ENCODE results near the gene CD59. TPM values are rescaled to one million over a fixed set of nuclear protein-coding genes. Genes with fewer than 3 reads are reported as not detected.
"Not testable (repeated sequence)": the region's sequence is repeated elsewhere in the genome, so short reads cannot be mapped to it uniquely, and the experiment has no call there.

CD59 gene
- total and polyA plus RNA-seq, 10 donors: 21.6 to 281 (median 171) TPM

DNA sequence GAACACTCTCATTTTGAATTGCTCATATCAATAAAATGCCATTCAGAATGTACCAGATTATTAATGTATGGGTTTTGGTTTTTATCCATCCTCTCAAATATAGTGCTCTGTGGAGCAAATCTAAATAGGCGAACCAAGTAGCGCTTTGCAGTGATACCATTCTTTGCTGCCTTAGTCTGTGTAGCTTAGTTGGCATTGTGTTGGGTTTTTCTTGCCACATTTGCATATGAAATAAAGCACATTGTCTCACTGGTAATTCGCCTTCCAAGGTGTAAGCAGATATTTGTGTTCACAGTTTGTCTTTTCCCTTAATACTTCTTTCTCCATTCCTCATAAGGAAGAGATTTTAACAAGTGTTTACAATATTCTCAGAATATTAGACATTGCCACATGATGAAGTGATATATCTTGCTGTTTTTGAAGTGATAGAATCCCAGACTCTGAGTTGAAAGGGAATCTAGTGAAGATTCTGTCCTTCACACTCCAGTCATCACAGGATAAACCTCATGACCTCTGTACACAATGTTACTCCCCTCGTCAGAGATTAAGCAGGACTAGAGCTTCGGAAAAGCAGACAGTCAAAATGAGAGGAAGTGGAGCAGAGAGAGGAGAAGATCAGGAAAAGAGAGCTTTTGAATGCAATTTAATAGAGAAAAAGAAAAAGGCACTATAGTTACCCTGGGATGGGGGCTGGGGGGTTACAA is 52.1 kb downstream of the CD59 start:
- Histone ChIP-seq H3K27ac (no peak overlapping the region), H3K4me1 (peaks cover 0 to 5% (median 0%) of the 10 kb centered on the region in 6 donors)

DNA sequence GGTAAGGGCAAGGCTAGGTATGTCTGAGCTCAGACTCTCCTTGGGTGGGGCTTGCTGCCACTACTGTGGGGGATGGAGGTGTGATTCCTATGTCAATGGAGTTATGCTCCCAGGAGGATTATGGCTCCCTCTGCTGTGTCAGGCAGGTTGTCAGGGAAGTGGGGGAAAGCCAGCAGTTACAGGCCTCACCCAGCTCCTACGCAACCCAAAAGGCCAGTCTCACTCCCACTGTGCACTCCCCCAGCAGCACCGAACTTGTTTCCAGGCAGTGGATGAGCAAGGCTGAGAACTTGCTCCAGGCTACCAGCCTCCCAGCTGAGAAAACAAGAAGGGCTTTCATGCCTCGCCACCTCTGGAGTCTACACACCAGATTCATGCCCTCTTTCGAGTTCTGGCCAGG is 53.8 kb downstream of the CD59 start:
- intact Hi-C loops (cut with DNase I; ENCODE audit: low total_unique reads): no loop called here

More for the DNA sequence above, 52.1 kb downstream of the CD59 start:
- 65 to 85% (median 78%) methylated on average over 5 of the region's 5 CpGs for WGBS, 5 donors
- no peaks in the 10 kb centered on the region for H3K36me3 ChIP-seq
- peaks cover 0 to 11% (median 7%) of the 10 kb centered on the region in 8 donors for H3K9me3 ChIP-seq
- DNase-seq: no peak
- intact Hi-C loops (cut with DNase I; ENCODE audit: low total_unique reads): no loop called here
- no peak overlapping the region for H3K4me3 ChIP-seq
- no peak for TF ChIP-seq POLR2A (IDR thresholded peaks at IDR 0.05)
- TF ChIP-seq, protein P1, sequence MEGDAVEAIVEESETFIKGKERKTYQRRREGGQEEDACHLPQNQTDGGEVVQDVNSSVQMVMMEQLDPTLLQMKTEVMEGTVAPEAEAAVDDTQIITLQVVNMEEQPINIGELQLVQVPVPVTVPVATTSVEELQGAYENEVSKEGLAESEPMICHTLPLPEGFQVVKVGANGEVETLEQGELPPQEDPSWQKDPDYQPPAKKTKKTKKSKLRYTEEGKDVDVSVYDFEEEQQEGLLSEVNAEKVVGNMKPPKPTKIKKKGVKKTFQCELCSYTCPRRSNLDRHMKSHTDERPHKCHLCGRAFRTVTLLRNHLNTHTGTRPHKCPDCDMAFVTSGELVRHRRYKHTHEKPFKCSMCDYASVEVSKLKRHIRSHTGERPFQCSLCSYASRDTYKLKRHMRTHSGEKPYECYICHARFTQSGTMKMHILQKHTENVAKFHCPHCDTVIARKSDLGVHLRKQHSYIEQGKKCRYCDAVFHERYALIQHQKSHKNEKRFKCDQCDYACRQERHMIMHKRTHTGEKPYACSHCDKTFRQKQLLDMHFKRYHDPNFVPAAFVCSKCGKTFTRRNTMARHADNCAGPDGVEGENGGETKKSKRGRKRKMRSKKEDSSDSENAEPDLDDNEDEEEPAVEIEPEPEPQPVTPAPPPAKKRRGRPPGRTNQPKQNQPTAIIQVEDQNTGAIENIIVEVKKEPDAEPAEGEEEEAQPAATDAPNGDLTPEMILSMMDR (IDR thresholded peaks at IDR 0.05 in 8 of 11, conservative IDR thresholded peaks at IDR 0.05 in 3 of 11): no peak
- no peak for TF ChIP-seq POLR2AphosphoS5 (IDR thresholded peaks at IDR 0.05)
- H3K27me3 ChIP-seq (replicated peaks in 1 of 7): peaks cover 0 to 34% (median 0%) of the 10 kb centered on the region in 7 donors

DNA sequence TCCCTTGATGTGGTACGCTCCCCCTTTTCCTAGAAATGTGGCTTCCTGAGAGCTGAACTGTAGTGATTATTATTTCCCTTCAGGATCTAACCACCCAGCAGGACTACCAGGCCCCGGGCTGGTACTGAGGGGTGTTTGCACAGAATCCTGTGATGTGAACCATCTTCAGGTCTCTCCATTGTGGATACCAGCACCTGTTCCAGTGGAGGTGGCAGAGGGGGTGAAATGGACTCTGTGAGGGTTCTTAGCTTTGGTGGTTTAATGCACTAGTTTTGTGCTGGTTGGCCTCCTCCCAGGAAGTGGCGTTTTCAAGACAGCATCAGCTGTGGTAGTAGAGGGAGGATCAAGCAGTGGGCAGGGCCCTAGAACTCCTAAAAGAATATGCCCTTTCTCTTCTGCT is 54.2 kb downstream of the CD59 start:
- Histone ChIP-seq H3K36me3 (no peaks in the 10 kb centered on the region), H3K4me1 (no peaks in the 10 kb centered on the region), H3K27me3 (replicated peaks in 1 of 7) (peaks cover 0 to 34% (median 0%) of the 10 kb centered on the region in 7 donors), H3K9me3 (peaks cover 0 to 14% (median 4%) of the 10 kb centered on the region in 8 donors), H3K4me3 (no peak overlapping the region), H3K27ac (no peak overlapping the region)
- TF ChIP-seq POLR2AphosphoS5 (IDR thresholded peaks at IDR 0.05): no peak
- no peak for TF ChIP-seq POLR2A (IDR thresholded peaks at IDR 0.05)
- TF ChIP-seq, protein P1 (IDR thresholded peaks at IDR 0.05 in 8 of 11, conservative IDR thresholded peaks at IDR 0.05 in 3 of 11): no peak
- intact Hi-C loops (cut with DNase I; ENCODE audit: low total_unique reads): no loop called here
- DNase-seq: no peak
- 82 to 95% (median 84%) methylated on average over 3 of the region's 3 CpGs for WGBS, 5 donors

More for the DNA sequence above, 53.8 kb downstream of the CD59 start:
- H3K4me3 ChIP-seq: no peak overlapping the region
- peaks cover 0 to 17% (median 8%) of the 10 kb centered on the region in 8 donors for H3K9me3 ChIP-seq
- WGBS, 5 donors: 83 to 91% (median 89%) methylated on average over 4 of the region's 4 CpGs
- no peaks in the 10 kb centered on the region for H3K4me1 ChIP-seq
- TF ChIP-seq, protein P1 (IDR thresholded peaks at IDR 0.05 in 8 of 11, conservative IDR thresholded peaks at IDR 0.05 in 3 of 11): no peak
- TF ChIP-seq POLR2AphosphoS5 (IDR thresholded peaks at IDR 0.05): no peak
- no peak for TF ChIP-seq POLR2A (IDR thresholded peaks at IDR 0.05)
- no peak overlapping the region for H3K27ac ChIP-seq
- DNase-seq: no peak
- H3K27me3 ChIP-seq (replicated peaks in 1 of 7): peaks cover 0 to 34% (median 0%) of the 10 kb centered on the region in 7 donors
- no peaks in the 10 kb centered on the region for H3K36me3 ChIP-seq

DNA sequence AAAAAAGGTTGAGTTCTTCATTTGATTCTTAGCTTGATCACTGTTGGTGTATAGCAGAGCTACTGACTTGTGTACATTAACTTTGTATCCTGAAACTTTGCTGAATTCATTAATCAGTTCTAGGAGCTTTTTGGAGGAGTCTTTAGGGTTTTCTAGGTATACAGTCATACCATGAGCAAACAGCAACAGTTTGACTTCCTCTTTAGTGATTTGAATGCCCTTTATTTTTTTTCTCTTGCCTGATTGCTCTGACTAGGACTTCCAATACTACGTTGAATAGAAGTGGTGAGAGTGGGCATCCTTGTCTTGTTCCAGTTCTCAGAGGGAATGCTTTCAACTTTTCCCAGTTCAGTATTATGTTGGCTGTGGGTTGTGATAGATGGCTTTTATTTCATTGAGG is 57.6 kb downstream of the CD59 start:
- H3K27ac ChIP-seq; H3K4me3 ChIP-seq; intact Hi-C loops (cut with DNase I; ENCODE audit: low total_unique reads); H3K36me3 ChIP-seq; DNase-seq; H3K4me1 ChIP-seq: not testable (repeated sequence)
- H3K9me3 ChIP-seq: peaks cover 0 to 13% (median 3%) of the 10 kb centered on the region in 8 donors
- peaks cover 0 to 18% (median 0%) of the 10 kb centered on the region in 7 donors for H3K27me3 ChIP-seq (replicated peaks in 1 of 7)
- WGBS, 5 donors: 48 to 83% (median 65%) methylated on average over 1 of the region's 1 CpG
